Activated naive CD4-positive, alpha-beta T cell (primary cell): ENCODE results near the gene ARID5A.

Experiments used
- DNase-seq, 4 experiments: peaks; one replicate each; lab custom pipeline; 2025; lab: John Stamatoyannopoulos, UW

Gene ARID5A

GRCh38 chr2:96506016-96506906 lies 30.3 kb upstream of the ARID5A start:
- no peak for DNase-seq

GRCh38 chr2:96506907-96507240 lies 29.7 kb upstream of the ARID5A start:
- no peak for DNase-seq

GRCh38 chr2:96507957-96508520 lies 28.5 kb upstream of the ARID5A start:
- peak; percentile 79 to 94 (median 88) for DNase-seq

GRCh38 chr2:96508521-96509113 lies 27.9 kb upstream of the ARID5A start:
- no peak for DNase-seq

- peak; percentile 24 to 51 (median 36) for DNase-seq
Observed at GRCh38 chr2:96509114-96509846, 27.3 kb upstream of the ARID5A start.

GRCh38 chr2:96509847-96510230 lies 26.7 kb upstream of the ARID5A start:
- DNase-seq, result no peak

GRCh38 chr2:96510931-96511595 lies 25.5 kb upstream of the ARID5A start:
- no peak for DNase-seq

GRCh38 chr2:96511851-96512250 lies 24.7 kb upstream of the ARID5A start:
- DNase-seq, result no peak

GRCh38 chr2:96512341-96512740 lies 24.2 kb upstream of the ARID5A start:
- no peak for DNase-seq

- DNase-seq, result no peak
Observed at GRCh38 chr2:96514521-96514920, 22.0 kb upstream of the ARID5A start.

GRCh38 chr2:96517079-96517478 lies 19.5 kb upstream of the ARID5A start:
- DNase-seq, result no peak

- DNase-seq, result no peak
Observed at GRCh38 chr2:96520231-96520630, 16.3 kb upstream of the ARID5A start.

- DNase-seq, result no peak
Observed at GRCh38 chr2:96520697-96521096, 15.9 kb upstream of the ARID5A start.

GRCh38 chr2:96521219-96521618 lies 15.3 kb upstream of the ARID5A start:
- DNase-seq, result no peak

- DNase-seq, result no peak
Observed at GRCh38 chr2:96522304-96523203, 14.0 kb upstream of the ARID5A start.

- DNase-seq, result no peak
Observed at GRCh38 chr2:96523659-96524481, 12.7 kb upstream of the ARID5A start.

GRCh38 chr2:96524482-96525210 lies 11.9 kb upstream of the ARID5A start:
- no peak for DNase-seq

- no peak for DNase-seq
Observed at GRCh38 chr2:96525211-96525507, 11.4 kb upstream of the ARID5A start.

GRCh38 chr2:96526101-96526591 lies 10.4 kb upstream of the ARID5A start:
- DNase-seq, result no peak
